H9 (cell line): Measurements from ENCODE around the gene CPLX1. TPM values are rescaled to one million over a fixed set of nuclear protein-coding genes. Genes with fewer than 3 reads are reported as not detected.

Experiments
- DNase-seq: peaks from one replicate; pipeline ENCODE4 v3.0.0-alpha.2; 2017
- H2AFZ ChIP-seq: one replicate; pipeline ENCODE4 v1.6.1; 2013; ENCODE audit warnings: mild to moderate bottlenecking, low read length, control low read depth, moderate library complexity
- H2AK5ac ChIP-seq: 2 replicates; pipeline ENCODE4 v1.6.1; 2013; ENCODE audit warnings: low read length, control low read depth, mixed read lengths; ENCODE audit not compliant: insufficient read length
- H2BK120ac ChIP-seq: one replicate; pipeline ENCODE4 v1.6.1; 2013; ENCODE audit warnings: low read depth, mild to moderate bottlenecking, low read length, control low read depth, inconsistent platforms; ENCODE audit not compliant: poor library complexity, severe bottlenecking
- H2BK12ac ChIP-seq: 2 replicates; pipeline ENCODE4 v1.6.1; 2013; ENCODE audit warnings: low read length, control low read depth, mixed read lengths, low read depth; ENCODE audit not compliant: insufficient read length
- H2BK15ac ChIP-seq: 2 replicates; pipeline ENCODE4 v1.6.1; 2013; ENCODE audit warnings: low read depth, low read length, control low read depth
- H2BK20ac ChIP-seq: one replicate; pipeline ENCODE4 v1.6.1; 2013; ENCODE audit warnings: low read depth, mild to moderate bottlenecking, low read length, control low read depth, inconsistent platforms; ENCODE audit not compliant: poor library complexity, severe bottlenecking
- H2BK5ac ChIP-seq: 2 replicates; pipeline ENCODE4 v1.6.1; 2013; ENCODE audit warnings: low read length, control low read depth, mixed read lengths; ENCODE audit not compliant: insufficient read length
- H3K14ac ChIP-seq: 2 replicates; pipeline ENCODE4 v1.6.1; 2013; ENCODE audit warnings: low read length, control low read depth; ENCODE audit not compliant: insufficient read depth
- H3K18ac ChIP-seq: 2 replicates; pipeline ENCODE4 v1.6.1; 2013; ENCODE audit warnings: low read depth, mild to moderate bottlenecking, mixed read lengths, low read length, control low read depth; ENCODE audit not compliant: insufficient read length
- H3K23ac ChIP-seq: 2 replicates; pipeline ENCODE4 v1.6.1; 2013; ENCODE audit warnings: low read length, control low read depth, mixed read lengths, low read depth; ENCODE audit not compliant: insufficient read length
- H3K23me2 ChIP-seq: 2 replicates; pipeline ENCODE4 v1.6.1; 2013; ENCODE audit warnings: low read depth, mild to moderate bottlenecking, mixed read lengths, low read length, control low read depth; ENCODE audit not compliant: insufficient read length, poor library complexity, severe bottlenecking
- H3K27ac ChIP-seq: 2 replicates; pipeline ENCODE4 v1.5.1; 2013; ENCODE audit warnings: low read length, control low read depth, mixed read lengths, low read depth; ENCODE audit not compliant: insufficient read length
- H3K27me3 ChIP-seq: 2 replicates; pipeline ENCODE4 v1.6.1; 2013; ENCODE audit warnings: low read length, control low read depth, inconsistent platforms; ENCODE audit not compliant: insufficient read depth
- H3K4ac ChIP-seq: 2 replicates; pipeline ENCODE4 v1.6.1; 2013; ENCODE audit warnings: low read depth, mild to moderate bottlenecking, control low read depth, inconsistent platforms, low read length, moderate library complexity
- H3K4me1 ChIP-seq: 2 replicates; pipeline ENCODE4 v1.6.1; 2013; ENCODE audit warnings: low read length, control low read depth, inconsistent platforms; ENCODE audit not compliant: insufficient read depth
- H3K4me2 ChIP-seq: 2 replicates; pipeline ENCODE4 v1.6.1; 2013; ENCODE audit warnings: low read length, control low read depth, mixed read lengths; ENCODE audit not compliant: insufficient read length, insufficient read depth
- H3K56ac ChIP-seq: 2 replicates; pipeline ENCODE4 v1.6.1; 2013; ENCODE audit warnings: low read depth, mild to moderate bottlenecking, mixed read lengths, low read length, control low read depth; ENCODE audit not compliant: insufficient read length
- H3K79me1 ChIP-seq: 2 replicates; pipeline ENCODE4 v1.6.1; 2013; ENCODE audit warnings: low read depth, mild to moderate bottlenecking, moderate library complexity, low read length, control low read depth, inconsistent platforms; ENCODE audit not compliant: insufficient read depth, poor library complexity, severe bottlenecking
- H3K79me2 ChIP-seq: 2 replicates; pipeline ENCODE4 v1.6.1; 2013; ENCODE audit warnings: low read length, control low read depth, inconsistent platforms; ENCODE audit not compliant: insufficient read depth
- H3K9ac ChIP-seq: 2 replicates; pipeline ENCODE4 v1.6.1; 2013; ENCODE audit warnings: low read length, control low read depth, mixed read lengths; ENCODE audit not compliant: insufficient read length; ENCODE audit errors: extremely low read depth
- H3K9me3 ChIP-seq: one replicate; pipeline ENCODE4 v1.6.1; 2013; ENCODE audit warnings: low read depth, low read length, inconsistent platforms; ENCODE audit not compliant: control insufficient read depth
- H3T11ph ChIP-seq: one replicate; pipeline ENCODE4 v1.6.1; 2013; ENCODE audit warnings: mild to moderate bottlenecking, low read length, control low read depth, inconsistent platforms
- H4K20me1 ChIP-seq: one replicate; pipeline ENCODE4 v1.6.1; 2013; ENCODE audit not compliant: control insufficient read depth, insufficient read length, insufficient read depth
- H4K5ac ChIP-seq: 2 replicates; pipeline ENCODE4 v1.6.1; 2013; ENCODE audit warnings: low read depth, mild to moderate bottlenecking, mixed read lengths, low read length, control low read depth; ENCODE audit not compliant: insufficient read length
- H4K8ac ChIP-seq: replicated peaks from 2 replicates; pipeline ENCODE4 v1.6.1; 2013; ENCODE audit warnings: low read length, control low read depth, mixed read lengths, low read depth; ENCODE audit not compliant: insufficient read length
- H4K91ac ChIP-seq: 2 replicates; pipeline ENCODE4 v1.6.1; 2013; ENCODE audit warnings: low read depth, mild to moderate bottlenecking, moderate library complexity, mixed read lengths, low read length, control low read depth; ENCODE audit not compliant: insufficient read length
- H3K27ac Mint-ChIP-seq, 3 experiments: 2 replicates in 2 of 3; 3 replicates in 1 of 3; pipeline ENCODE4 v1.8.0; 2020 to 2021; ENCODE audit warnings: mixed read lengths in 3 of 3, mild to moderate bottlenecking in 1 of 3, moderate library complexity in 1 of 3
- H3K27me3 Mint-ChIP-seq: 2 replicates; pipeline ENCODE4 v1.8.0; 2021; ENCODE audit warnings: low read depth, mild to moderate bottlenecking, moderate library complexity, mixed read lengths
- H3K36me3 Mint-ChIP-seq, 3 experiments: 2 replicates in 2 of 3; 3 replicates in 1 of 3; pipeline ENCODE4 v1.8.0; 2020 to 2021; ENCODE audit warnings: low read depth in 3 of 3, mixed read lengths in 3 of 3; ENCODE audit not compliant: insufficient read depth in 1 of 3
- H3K4me1 Mint-ChIP-seq, 2 experiments: 2 replicates each; pipeline ENCODE4 v1.8.0; 2020; ENCODE audit warnings: mixed read lengths in 2 of 2
- H3K4me3 Mint-ChIP-seq, 2 experiments: 2 replicates in 1 of 2; 3 replicates in 1 of 2; pipeline ENCODE4 v1.8.0; 2020 to 2021; ENCODE audit warnings: mild to moderate bottlenecking in 2 of 2, mixed read lengths in 2 of 2, moderate library complexity in 1 of 2
- H3K9me3 Mint-ChIP-seq, 2 experiments: 2 replicates in 1 of 2; 3 replicates in 1 of 2; pipeline ENCODE4 v1.8.0; 2020; ENCODE audit warnings: mild to moderate bottlenecking in 2 of 2, mixed read lengths in 2 of 2, moderate library complexity in 1 of 2
- WGBS: extraction: QIAGEN DNeasy Blood & Tissue Kit; methylation state at CpG from one replicate; pipeline ENCODE4 v1.1.7; 2013; ENCODE audit warnings: missing lambda C conversion rate, low lambda C conversion rate, mixed read lengths; ENCODE audit not compliant: insufficient read length; ENCODE audit errors: extremely low coverage; 5-methylcytosine and 5-hydroxymethylcytosine counted together
- total RNA-seq: library from RNA; stranded (reverse); gene quantifications from 2 replicates; pipeline ENCODE4 v1.2.1, GENCODE V29; 2021
- TF ChIP-seq, protein P1 (sequence below): fragments of 200-600 bp; sonication (generic); conservative IDR thresholded peaks from 3 replicates; pipeline ENCODE4 v1.8.0; 2021; ENCODE audit warnings: antibody characterized with exemption, mild to moderate bottlenecking

Gene CPLX1
- total RNA-seq, 1 experiment from 2014 or later, result 0.90 TPM

DNA sequence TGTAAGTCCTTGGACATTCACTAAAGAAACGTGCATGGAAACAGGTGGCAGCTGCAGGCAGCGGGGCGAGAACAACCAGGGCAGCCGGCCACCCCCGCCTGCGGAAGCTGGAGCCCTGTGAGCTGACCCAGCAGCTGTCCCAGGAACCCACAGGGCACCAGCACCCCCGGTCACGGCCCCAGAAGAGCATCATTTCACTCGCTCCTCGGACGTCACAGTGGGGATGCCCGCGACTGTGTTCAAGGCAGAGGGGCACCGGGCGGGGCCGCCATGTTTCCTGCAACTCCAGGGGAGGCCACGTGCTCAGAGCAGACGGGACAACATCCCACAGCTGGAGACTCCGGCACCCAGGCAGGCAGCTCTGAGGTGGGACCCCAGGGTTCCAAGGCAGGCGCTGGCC, 45.0 kb upstream of the CPLX1 start:
- H2BK5ac ChIP-seq, result no peak overlapping the region
- H3T11ph ChIP-seq, result no peak overlapping the region
- no peak overlapping the region for H2AFZ ChIP-seq
- no peak overlapping the region for H4K8ac ChIP-seq
- peaks cover 4% of the 10 kb centered on the region for H4K20me1 ChIP-seq
- H3K27ac ChIP-seq, result no peak overlapping the region
- TF ChIP-seq, protein P1, sequence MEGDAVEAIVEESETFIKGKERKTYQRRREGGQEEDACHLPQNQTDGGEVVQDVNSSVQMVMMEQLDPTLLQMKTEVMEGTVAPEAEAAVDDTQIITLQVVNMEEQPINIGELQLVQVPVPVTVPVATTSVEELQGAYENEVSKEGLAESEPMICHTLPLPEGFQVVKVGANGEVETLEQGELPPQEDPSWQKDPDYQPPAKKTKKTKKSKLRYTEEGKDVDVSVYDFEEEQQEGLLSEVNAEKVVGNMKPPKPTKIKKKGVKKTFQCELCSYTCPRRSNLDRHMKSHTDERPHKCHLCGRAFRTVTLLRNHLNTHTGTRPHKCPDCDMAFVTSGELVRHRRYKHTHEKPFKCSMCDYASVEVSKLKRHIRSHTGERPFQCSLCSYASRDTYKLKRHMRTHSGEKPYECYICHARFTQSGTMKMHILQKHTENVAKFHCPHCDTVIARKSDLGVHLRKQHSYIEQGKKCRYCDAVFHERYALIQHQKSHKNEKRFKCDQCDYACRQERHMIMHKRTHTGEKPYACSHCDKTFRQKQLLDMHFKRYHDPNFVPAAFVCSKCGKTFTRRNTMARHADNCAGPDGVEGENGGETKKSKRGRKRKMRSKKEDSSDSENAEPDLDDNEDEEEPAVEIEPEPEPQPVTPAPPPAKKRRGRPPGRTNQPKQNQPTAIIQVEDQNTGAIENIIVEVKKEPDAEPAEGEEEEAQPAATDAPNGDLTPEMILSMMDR, result no peak
- Mint-ChIP-seq H3K27ac (peak overlapping the region in 1 of 3 experiments; percentile 44; a peak in 1 of 7 replicates), H3K27me3 (no peaks in the 10 kb centered on the region), H3K9me3 (no peaks in the 10 kb centered on the region; a peak in 1 of 5 replicates), H3K4me1 (no peaks in the 10 kb centered on the region), H3K4me3 (no peak overlapping the region), H3K36me3 (peaks cover 17 to 54% (median 43%) of the 10 kb centered on the region in 3 experiments)
- H3K23me2 ChIP-seq, result no peaks in the 10 kb centered on the region
- no CpG with 5 or more reads among the region's 20 CpGs for WGBS
- no peaks in the 10 kb centered on the region for H3K79me1 ChIP-seq
- no peaks in the 10 kb centered on the region for H3K27me3 ChIP-seq
- H2BK15ac ChIP-seq, result no peak overlapping the region
- H3K4ac ChIP-seq, result no peak overlapping the region
- DNase-seq, result no peak
- no peaks in the 10 kb centered on the region for H3K4me1 ChIP-seq
- H3K14ac ChIP-seq, result no peak overlapping the region
- no peak overlapping the region for H2BK120ac ChIP-seq
- H4K91ac ChIP-seq, result no peak overlapping the region
- H3K18ac ChIP-seq, result no peak overlapping the region
- H2BK20ac ChIP-seq, result no peak overlapping the region
- no peak overlapping the region for H4K5ac ChIP-seq
- no peak overlapping the region for H3K23ac ChIP-seq
- H3K9ac ChIP-seq, result no peak overlapping the region
- no peaks in the 10 kb centered on the region for H3K79me2 ChIP-seq
- H2BK12ac ChIP-seq, result no peak overlapping the region
- H3K4me2 ChIP-seq, result no peak overlapping the region
- no peaks in the 10 kb centered on the region for H3K9me3 ChIP-seq
- no peak overlapping the region for H2AK5ac ChIP-seq
- H3K56ac ChIP-seq, result no peak overlapping the region
